ENCODE results near the gene PPP4R2. TPM values are rescaled to one million over a fixed set of nuclear protein-coding genes. Genes with fewer than 3 reads are reported as not detected.

The PPP4R2 gene
- polyA plus RNA-seq, 3 donors, result 14.3 to 25.4 (median 18.7) TPM

GRCh38 chr3:72947715-72948490 lies 48.7 kb upstream of the PPP4R2 start:
- no peaks in the 10 kb centered on the region for H3K9me3 ChIP-seq (replicated peaks in 1 of 2; ENCODE audit: control insufficient read depth in 1 of 2, insufficient read depth in 1 of 2, low read length in 2 of 2)
- Mint-ChIP-seq H3K27ac (no peak overlapping the region), H3K4me3 (no peak overlapping the region), H3K9me3 (no peaks in the 10 kb centered on the region), H3K4me1 (peaks cover 3% of the 10 kb centered on the region), H3K27me3 (ENCODE audit: low read depth in 3 of 3) (peaks cover 0 to 2% (median 2%) of the 10 kb centered on the region in 3 donors), H3K36me3 (no peaks in the 10 kb centered on the region)
- no peak overlapping the region for H3K4me2 ChIP-seq (replicated peaks; ENCODE audit: extremely low read depth, low read length, poor library complexity, severe bottlenecking)
- intact Hi-C loops (cut with micrococcal nuclease), result loop anchor here in 1 of 2 donors (10.0 kb wide), 1 partner anchor 47 kb away; the partner anchor contains the start of gene PPP4R2
- H3K4me1 ChIP-seq (ENCODE audit: control insufficient read depth in 1 of 2, insufficient read depth in 2 of 2, low read length in 2 of 2), result no peaks in the 10 kb centered on the region
- TF ChIP-seq CTCF (IDR thresholded peaks at IDR 0.05), result no peak
- H3K27ac ChIP-seq (ENCODE audit: low read depth in 1 of 2, low read length in 2 of 2), result no peak overlapping the region
- 100% methylated on average over 3 of the region's 8 CpGs for WGBS (ENCODE audit: insufficient coverage)
- H3K27me3 ChIP-seq (ENCODE audit: control insufficient read depth in 2 of 2, insufficient read depth in 2 of 2, low read length in 2 of 2), result no peaks in the 10 kb centered on the region
- H3K79me2 ChIP-seq (ENCODE audit: insufficient read depth, low read length), result no peaks in the 10 kb centered on the region
- no peaks in the 10 kb centered on the region for H3K36me3 ChIP-seq (replicated peaks in 1 of 2; ENCODE audit: control insufficient read depth in 1 of 2, insufficient read depth in 2 of 2, low read length in 2 of 2)
- no peak overlapping the region for H3K9ac ChIP-seq (ENCODE audit: insufficient read depth, low read length, poor library complexity, severe bottlenecking)
- no peak for DNase-seq
- no peak overlapping the region for H2AFZ ChIP-seq (ENCODE audit: insufficient read depth, low read depth, low read length, poor library complexity, severe bottlenecking)
- no peaks in the 10 kb centered on the region for H4K20me1 ChIP-seq (ENCODE audit: insufficient read depth, low read length)
- H3K4me3 ChIP-seq (replicated peaks in 1 of 3; ENCODE audit: low read depth in 2 of 3, low read length in 3 of 3), result no peak overlapping the region

- peak overlapping the region in 1 of 7 donors; percentile 62 for H3K27ac Mint-ChIP-seq
- H3K9ac ChIP-seq (ENCODE audit: insufficient read depth, low read length, poor library complexity, severe bottlenecking), result no peak overlapping the region
- H3K4me2 ChIP-seq (replicated peaks; ENCODE audit: extremely low read depth, low read length, poor library complexity, severe bottlenecking), result no peak overlapping the region
- no peaks in the 10 kb centered on the region for H4K20me1 ChIP-seq (ENCODE audit: insufficient read depth, low read length)
- no peaks in the 10 kb centered on the region for H3K9me3 Mint-ChIP-seq
- H3K36me3 Mint-ChIP-seq, result no peaks in the 10 kb centered on the region
- intact Hi-C loops (cut with micrococcal nuclease), result loop anchor here in 1 of 2 donors (10.0 kb wide), 1 partner anchor 46 kb away; the partner anchor contains the start of gene PPP4R2
- no peaks in the 10 kb centered on the region for H3K9me3 ChIP-seq (replicated peaks in 1 of 2; ENCODE audit: control insufficient read depth in 1 of 2, insufficient read depth in 1 of 2, low read length in 2 of 2)
- H3K4me3 Mint-ChIP-seq, result no peak overlapping the region
- no peaks in the 10 kb centered on the region for H3K79me2 ChIP-seq (ENCODE audit: insufficient read depth, low read length)
- H3K27ac ChIP-seq (ENCODE audit: low read depth in 1 of 2, low read length in 2 of 2), result no peak overlapping the region
- peaks cover 3% of the 10 kb centered on the region for H3K4me1 Mint-ChIP-seq
- 98% methylated on average over 4 of the region's 4 CpGs for WGBS (ENCODE audit: insufficient coverage)
- peaks cover 0 to 2% (median 2%) of the 10 kb centered on the region in 3 donors for H3K27me3 Mint-ChIP-seq (ENCODE audit: low read depth in 3 of 3)
- H3K27me3 ChIP-seq (ENCODE audit: control insufficient read depth in 2 of 2, insufficient read depth in 2 of 2, low read length in 2 of 2), result no peaks in the 10 kb centered on the region
- no peak for DNase-seq
- no peak for TF ChIP-seq CTCF (IDR thresholded peaks at IDR 0.05)
- H3K4me1 ChIP-seq (ENCODE audit: control insufficient read depth in 1 of 2, insufficient read depth in 2 of 2, low read length in 2 of 2), result no peaks in the 10 kb centered on the region
- H2AFZ ChIP-seq (ENCODE audit: insufficient read depth, low read depth, low read length, poor library complexity, severe bottlenecking), result no peak overlapping the region
- no peaks in the 10 kb centered on the region for H3K36me3 ChIP-seq (replicated peaks in 1 of 2; ENCODE audit: control insufficient read depth in 1 of 2, insufficient read depth in 2 of 2, low read length in 2 of 2)
- H3K4me3 ChIP-seq (replicated peaks in 1 of 3; ENCODE audit: low read depth in 2 of 3, low read length in 3 of 3), result no peak overlapping the region
Observed at GRCh38 chr3:72949016-72949415, 47.6 kb upstream of the PPP4R2 start.

All from CD14-positive monocyte (primary cell).